ENCODE data around the gene TRPM2.
A peak's percentile ranks its signal among the peaks of the same experiment; 100 is the strongest.

The TRPM2 gene

DNA sequence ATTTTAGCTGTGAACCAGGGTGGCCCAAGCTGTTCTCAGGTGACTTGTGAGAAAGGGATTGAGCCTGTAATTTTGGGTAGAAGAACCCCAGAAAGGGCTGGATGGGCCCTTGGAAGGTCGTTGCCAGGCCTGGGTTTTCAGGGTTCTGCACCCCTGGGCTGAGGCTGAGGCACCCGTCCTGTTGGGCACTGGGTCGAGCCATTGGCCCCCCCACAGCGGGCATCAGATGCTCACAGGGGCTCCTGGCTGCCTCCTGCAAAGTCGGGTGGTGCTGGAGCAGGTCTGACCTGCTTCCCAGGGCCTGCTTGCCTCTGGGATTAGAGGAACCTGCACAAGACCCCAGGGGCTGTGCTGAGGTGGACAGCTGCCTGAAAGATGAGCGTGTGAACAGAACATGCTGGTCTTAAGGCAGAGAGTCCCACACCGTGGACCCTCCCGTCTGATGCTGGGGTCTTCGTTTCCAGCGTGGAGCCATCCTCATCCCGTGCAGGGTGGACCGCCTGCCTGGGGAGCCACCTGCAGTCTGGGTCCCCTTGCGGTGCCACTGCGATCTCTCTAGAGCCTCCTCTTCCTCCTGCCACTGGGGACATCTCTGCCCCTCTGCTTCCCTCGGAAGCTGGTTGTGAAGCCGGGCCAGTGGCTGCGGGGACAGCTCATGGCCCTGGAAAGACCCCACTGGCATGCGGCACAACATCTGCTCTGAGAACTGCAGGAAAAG lies 1.7 kb upstream of the TRPM2 start:
- H3K27ac ChIP-seq = peak overlapping the region in 1 of 2 donors; percentile 70
- H3K4me3 ChIP-seq = no peak overlapping the region
- DNase-seq (ENCODE audit: low spot score) = no peak
- TF ChIP-seq, protein P1, sequence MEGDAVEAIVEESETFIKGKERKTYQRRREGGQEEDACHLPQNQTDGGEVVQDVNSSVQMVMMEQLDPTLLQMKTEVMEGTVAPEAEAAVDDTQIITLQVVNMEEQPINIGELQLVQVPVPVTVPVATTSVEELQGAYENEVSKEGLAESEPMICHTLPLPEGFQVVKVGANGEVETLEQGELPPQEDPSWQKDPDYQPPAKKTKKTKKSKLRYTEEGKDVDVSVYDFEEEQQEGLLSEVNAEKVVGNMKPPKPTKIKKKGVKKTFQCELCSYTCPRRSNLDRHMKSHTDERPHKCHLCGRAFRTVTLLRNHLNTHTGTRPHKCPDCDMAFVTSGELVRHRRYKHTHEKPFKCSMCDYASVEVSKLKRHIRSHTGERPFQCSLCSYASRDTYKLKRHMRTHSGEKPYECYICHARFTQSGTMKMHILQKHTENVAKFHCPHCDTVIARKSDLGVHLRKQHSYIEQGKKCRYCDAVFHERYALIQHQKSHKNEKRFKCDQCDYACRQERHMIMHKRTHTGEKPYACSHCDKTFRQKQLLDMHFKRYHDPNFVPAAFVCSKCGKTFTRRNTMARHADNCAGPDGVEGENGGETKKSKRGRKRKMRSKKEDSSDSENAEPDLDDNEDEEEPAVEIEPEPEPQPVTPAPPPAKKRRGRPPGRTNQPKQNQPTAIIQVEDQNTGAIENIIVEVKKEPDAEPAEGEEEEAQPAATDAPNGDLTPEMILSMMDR (IDR thresholded peaks at IDR 0.05) = no peak

DNA sequence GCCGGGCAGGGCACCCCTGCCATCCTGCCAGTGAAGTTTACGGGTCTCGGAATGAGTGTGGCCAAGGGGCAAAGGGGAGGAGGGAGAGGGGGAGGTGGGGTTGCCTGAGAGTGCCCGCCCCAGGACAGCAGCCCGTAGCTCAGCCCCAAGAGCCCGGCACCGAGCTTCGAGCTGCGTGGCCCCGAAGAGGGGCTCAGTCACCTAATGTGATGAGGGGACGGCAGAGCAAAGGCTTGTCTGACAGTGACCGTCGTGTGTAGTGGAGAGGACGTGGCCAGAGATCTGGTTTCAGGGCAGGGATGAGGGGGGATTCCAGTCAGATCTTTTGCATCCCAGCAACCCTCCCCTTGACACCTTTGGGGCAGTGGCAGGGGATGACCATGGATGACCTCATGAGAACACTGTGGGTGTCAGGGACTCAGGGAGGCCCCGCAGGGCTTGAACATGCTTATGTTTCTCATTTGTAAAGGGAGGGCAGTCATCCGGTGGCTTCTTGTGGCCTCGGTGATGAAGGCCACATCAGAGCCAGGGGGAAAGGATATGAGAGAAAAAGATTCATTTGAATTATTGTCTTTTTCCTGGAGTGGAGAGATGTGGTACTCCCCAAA lies 1.1 kb upstream of the TRPM2 start:
- no peak for DNase-seq (ENCODE audit: low spot score)
- H3K27ac ChIP-seq = peak overlapping the region in 1 of 2 donors; percentile 70

GRCh38 chr21:44354001-44354405 lies 582 bp downstream of the TRPM2 start:
- Histone ChIP-seq H3K4me3 (peak overlapping the region; percentile 38), H3K27ac (peak overlapping the region in 1 of 2 donors; percentile 72)
- peak; percentile 71 for DNase-seq (ENCODE audit: low spot score)
- TF ChIP-seq, protein P1 (IDR thresholded peaks at IDR 0.05) = no peak

More for the DNA sequence above, 1.1 kb upstream of the TRPM2 start:
- H3K4me3 ChIP-seq = no peak overlapping the region
- TF ChIP-seq, protein P1 (IDR thresholded peaks at IDR 0.05) = no peak

GRCh38 chr21:44354775-44355771 lies 1.7 kb downstream of the TRPM2 start:
- H3K4me3 ChIP-seq = peak overlapping the region; percentile 7
- peak overlapping the region in 1 of 2 donors; percentile 72 for H3K27ac ChIP-seq
- DNase-seq (ENCODE audit: low spot score) = no peak
- TF ChIP-seq, protein P1 (IDR thresholded peaks at IDR 0.05) = no peak

- DNase-seq (ENCODE audit: low spot score) = no peak
- Histone ChIP-seq H3K27ac (no peak overlapping the region), H3K4me3 (no peak overlapping the region)
- TF ChIP-seq, protein P1 (IDR thresholded peaks at IDR 0.05) = no peak
Observed at GRCh38 chr21:44356160-44356559, 2.7 kb downstream of the TRPM2 start.

DNA sequence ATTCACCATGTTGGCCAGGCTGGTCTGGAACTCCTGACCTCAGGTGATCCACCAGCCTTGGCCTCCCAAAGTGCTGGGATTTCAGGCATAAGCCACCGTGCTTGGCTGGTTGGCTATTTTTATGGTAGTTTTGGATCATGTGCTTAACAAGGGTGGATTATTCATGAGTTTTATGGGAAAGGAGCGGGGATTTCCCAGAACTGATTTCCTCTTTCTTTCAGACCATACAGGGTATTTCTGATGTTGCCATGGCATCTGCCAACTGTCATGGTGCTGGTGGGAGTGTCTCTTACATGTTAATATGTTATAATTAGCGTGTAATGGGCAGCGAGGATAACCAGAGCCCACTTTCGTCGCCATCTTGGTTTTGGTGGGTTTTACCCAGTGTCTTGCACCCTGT lies 3.2 kb downstream of the TRPM2 start:
- no peak overlapping the region for H3K27ac ChIP-seq
- TF ChIP-seq, protein P1 (IDR thresholded peaks at IDR 0.05) = no peak
- DNase-seq (ENCODE audit: low spot score) = no peak

More for the DNA sequence above, 3.2 kb downstream of the TRPM2 start:
- no peak overlapping the region for H3K4me3 ChIP-seq

All from coronary artery (tissue), 2 donors.